Thymus (tissue), 11 donors: ENCODE data around the gene RNF38. TPM values are rescaled to one million over a fixed set of nuclear protein-coding genes. Genes with fewer than 3 reads are reported as not detected.
A peak's percentile ranks its signal among the peaks of the same experiment; 100 is the strongest.
"Not testable (repeated sequence)": the region's sequence is repeated elsewhere in the genome, so short reads cannot be mapped to it uniquely, and the experiment has no call there.

ENCODE experiments used
- DNase-seq, 9 donors: peaks; one replicate each; pipeline ENCODE4 v3.0.0-alpha.2; 2013; ENCODE audit warnings: low spot score in 9 of 9, low read depth in 6 of 9, missing footprints in 1 of 9
- H3K27ac ChIP-seq, 2 donors: one replicate each; pipeline ENCODE4 v1.5.1; 2013; ENCODE audit warnings: control low read depth in 1 of 2, low read depth in 1 of 2, low read length in 1 of 2, mild to moderate bottlenecking in 1 of 2, moderate library complexity in 1 of 2
- H3K27me3 ChIP-seq, 2 donors: one replicate each; pipeline ENCODE4 v1.5.1; 2013; ENCODE audit warnings: low read length in 1 of 2; ENCODE audit not compliant: control insufficient read depth in 2 of 2, insufficient read depth in 1 of 2
- H3K36me3 ChIP-seq, 2 donors: one replicate each; pipeline ENCODE4 v1.5.1; 2013; ENCODE audit warnings: low read length in 1 of 2, mild to moderate bottlenecking in 1 of 2, moderate library complexity in 1 of 2; ENCODE audit not compliant: control insufficient read depth in 2 of 2, insufficient read depth in 2 of 2
- H3K4me1 ChIP-seq, 2 donors: one replicate each; pipeline ENCODE4 v1.5.1; 2013; ENCODE audit warnings: low read length in 2 of 2; ENCODE audit not compliant: control insufficient read depth in 2 of 2, insufficient read depth in 2 of 2
- H3K4me3 ChIP-seq, 2 donors: one replicate each; pipeline ENCODE4 v1.5.1; 2013; ENCODE audit warnings: low read length in 2 of 2, control low read depth in 1 of 2, mild to moderate bottlenecking in 1 of 2
- H3K9me3 ChIP-seq, 2 donors: one replicate each; pipeline ENCODE4 v1.5.1; 2013; ENCODE audit warnings: low read length in 1 of 2, mild to moderate bottlenecking in 1 of 2; ENCODE audit not compliant: control insufficient read depth in 2 of 2, insufficient read depth in 1 of 2
- WGBS: extraction: QIAGEN DNeasy Blood & Tissue Kit; methylation state at CpG from one replicate; pipeline ENCODE4 v1.1.7; 2013; 5-methylcytosine and 5-hydroxymethylcytosine counted together
- polyA plus RNA-seq: library from polyadenylated mRNA; stranded (reverse); fragments of 200-250 nt; gene quantifications from one replicate; pipeline ENCODE4 v1.2.3, GENCODE V29; 2013
- total RNA-seq: library from RNA; stranded (reverse); fragments of 120-200 nt; gene quantifications from one replicate; pipeline ENCODE4 v1.2.4, GENCODE V29; 2013
- donor health status: healthy.

RNF38 gene
- total and polyA plus RNA-seq, 2 donors = 9.5 to 19.0 TPM

- DNase-seq = no peak
- Histone ChIP-seq H3K27me3 (no peaks in the 10 kb centered on the region), H3K4me3 (no peak overlapping the region), H3K27ac (no peak overlapping the region), H3K9me3 (peaks cover 0 to 1% of the 10 kb centered on the region in 2 donors), H3K36me3 (peaks cover 7% of the 10 kb centered on the region in 2 donors), H3K4me1 (no peaks in the 10 kb centered on the region)
- WGBS = 96% methylated on average over 9 of the region's 9 CpGs
Observed at GRCh38 chr9:36416890-36417289, 16.8 kb upstream of the RNF38 start.

DNA sequence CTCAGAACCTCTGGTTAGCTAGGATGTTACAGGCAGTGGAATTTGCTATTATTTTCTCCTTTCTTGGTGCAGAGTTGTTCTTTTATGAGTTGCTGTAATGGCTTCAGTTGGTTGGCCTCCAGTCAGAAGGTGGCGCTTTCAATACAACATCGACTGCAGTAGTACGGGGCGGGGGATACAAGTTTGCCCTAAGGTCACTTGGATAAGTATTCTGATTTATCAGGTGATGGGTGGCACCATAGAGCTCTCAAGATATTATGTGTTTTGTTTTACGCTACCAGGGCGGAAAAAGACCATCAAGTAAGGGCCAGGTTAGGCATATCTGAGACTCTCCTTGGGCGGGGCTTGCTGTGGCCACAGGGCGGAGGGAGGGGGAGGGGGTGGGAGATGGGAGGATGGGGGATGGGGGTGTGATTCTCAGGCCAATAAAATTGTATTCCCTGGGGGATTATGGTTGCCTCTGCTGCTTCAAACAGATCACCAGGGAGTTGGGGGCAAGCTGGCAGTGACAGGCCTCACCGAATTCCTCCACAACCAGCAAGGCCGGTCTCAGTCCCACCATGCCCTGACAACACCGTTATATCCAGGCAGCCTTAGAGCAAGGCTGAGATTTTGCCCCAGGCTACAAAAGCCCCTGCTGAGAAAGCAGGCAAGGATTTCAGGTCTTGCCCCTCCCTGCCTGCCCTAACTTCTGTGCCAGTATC lies 15.9 kb upstream of the RNF38 start:
- WGBS = 98% methylated on average over 11 of the region's 11 CpGs
- Histone ChIP-seq H3K4me1 (no peaks in the 10 kb centered on the region), H3K27me3 (no peaks in the 10 kb centered on the region), H3K4me3 (no peak overlapping the region), H3K9me3 (peaks cover 0 to 1% of the 10 kb centered on the region in 2 donors), H3K27ac (no peak overlapping the region), H3K36me3 (peaks cover 5 to 6% of the 10 kb centered on the region in 2 donors)
- no peak for DNase-seq

DNA sequence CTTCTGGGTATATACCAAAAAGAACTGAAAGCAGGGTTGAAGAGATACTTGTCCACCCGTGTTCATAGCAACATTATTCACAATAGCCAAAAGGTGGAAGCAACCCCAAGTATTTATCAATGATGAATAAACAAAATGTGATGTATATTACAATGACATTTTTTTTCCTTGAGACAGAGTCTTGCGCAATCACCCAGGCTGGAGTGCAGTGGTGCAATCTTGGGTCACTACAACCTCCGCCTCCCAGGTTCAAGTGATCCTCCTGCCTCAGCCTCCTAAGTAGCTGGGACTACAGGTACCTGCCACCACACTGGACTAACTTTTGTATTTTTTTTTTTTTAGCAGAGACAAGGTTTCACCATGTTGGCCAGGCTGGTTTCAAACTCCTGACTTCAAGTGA lies 11.3 kb upstream of the RNF38 start:
- H3K36me3 ChIP-seq, H3K4me1 ChIP-seq, H3K4me3 ChIP-seq, H3K9me3 ChIP-seq, H3K27me3 ChIP-seq, DNase-seq, H3K27ac ChIP-seq: not testable (repeated sequence)
- 96% methylated on average over 3 of the region's 3 CpGs for WGBS

- H3K9me3 ChIP-seq, H3K4me3 ChIP-seq, H3K27ac ChIP-seq, H3K36me3 ChIP-seq, H3K27me3 ChIP-seq, DNase-seq, H3K4me1 ChIP-seq: not testable (repeated sequence)
- WGBS = 99% methylated on average over 4 of the region's 4 CpGs
Observed at GRCh38 chr9:36409076-36409475, 9.0 kb upstream of the RNF38 start.

- peaks cover 0 to 3% of the 10 kb centered on the region in 2 donors for H3K4me1 ChIP-seq
- H3K9me3 ChIP-seq = no peaks in the 10 kb centered on the region
- H3K27ac ChIP-seq = no peak overlapping the region
- peak; percentile 40 to 81 (median 62) for DNase-seq
- no peaks in the 10 kb centered on the region for H3K27me3 ChIP-seq
- 46% methylated on average over 4 of the region's 4 CpGs for WGBS
- peaks cover 0 to 6% of the 10 kb centered on the region in 2 donors for H3K36me3 ChIP-seq
- no peak overlapping the region for H3K4me3 ChIP-seq
Observed at GRCh38 chr9:36407122-36407723, 7.2 kb upstream of the RNF38 start.

DNA sequence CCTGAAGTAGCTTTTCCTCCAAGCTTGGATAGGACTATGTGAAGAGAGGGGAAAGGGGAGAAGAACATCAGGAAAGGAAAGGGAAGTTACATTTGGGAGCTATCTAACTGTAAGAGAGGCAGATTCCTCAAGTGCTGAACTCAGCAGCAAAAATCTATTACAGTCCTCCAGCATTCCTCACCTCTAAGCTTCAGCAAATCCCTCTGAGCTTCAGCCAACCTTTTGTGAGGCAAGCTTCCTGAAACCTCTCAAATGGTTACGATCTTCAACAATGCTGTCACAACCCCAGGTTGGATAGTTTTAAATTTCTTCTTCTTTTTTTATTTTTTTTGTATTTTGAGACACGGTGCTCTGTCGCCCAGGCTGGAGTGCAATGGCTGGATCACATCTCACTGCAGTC lies 2.5 kb upstream of the RNF38 start:
- no peak for DNase-seq
- H3K4me3 ChIP-seq = no peak overlapping the region
- peaks cover 6 to 11% of the 10 kb centered on the region in 2 donors for H3K4me1 ChIP-seq
- no peaks in the 10 kb centered on the region for H3K9me3 ChIP-seq
- H3K36me3 ChIP-seq = no peaks in the 10 kb centered on the region
- no peak overlapping the region for H3K27ac ChIP-seq
- no peaks in the 10 kb centered on the region for H3K27me3 ChIP-seq
- WGBS = 94% methylated on average over 3 of the region's 3 CpGs

DNA sequence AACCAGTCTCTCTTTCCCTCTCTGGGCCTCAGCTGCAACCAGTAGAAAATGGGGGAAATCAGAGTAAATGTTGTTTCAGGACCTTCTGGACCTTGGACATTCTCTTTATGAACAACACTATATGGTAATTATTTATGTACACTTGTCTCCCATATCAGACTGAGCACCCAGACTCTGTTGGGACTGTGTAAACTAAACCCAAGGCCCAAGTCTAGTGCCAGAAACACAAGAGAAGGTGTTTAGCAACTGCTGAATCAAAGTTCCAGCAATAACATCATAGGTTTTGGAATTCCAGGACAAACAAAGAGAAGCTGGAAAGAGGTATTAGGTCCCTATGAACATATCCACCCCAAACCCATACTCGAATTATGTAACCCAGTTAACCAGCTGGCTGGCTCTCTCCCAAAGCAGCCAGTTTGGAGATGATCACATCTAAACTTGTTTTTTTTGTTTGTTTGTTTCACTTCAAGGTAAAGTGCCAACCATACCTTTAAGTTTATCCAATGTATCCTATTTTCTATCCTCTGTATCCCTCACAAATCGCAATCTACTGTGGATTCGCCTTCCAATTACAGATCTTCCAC lies 1.9 kb upstream of the RNF38 start:
- Histone ChIP-seq H3K4me3 (peak overlapping the region in 1 of 2 donors; percentile 85), H3K4me1 (peaks cover 8% of the 10 kb centered on the region in 2 donors), H3K27me3 (no peaks in the 10 kb centered on the region), H3K36me3 (no peaks in the 10 kb centered on the region), H3K27ac (no peak overlapping the region), H3K9me3 (no peaks in the 10 kb centered on the region)
- 95% methylated on average over 3 of the region's 3 CpGs for WGBS
- no peak for DNase-seq

GRCh38 chr9:36401164-36401740 lies 1.2 kb upstream of the RNF38 start:
- H3K36me3 ChIP-seq = peaks cover 0 to 5% of the 10 kb centered on the region in 2 donors
- H3K4me1 ChIP-seq = peaks cover 8% of the 10 kb centered on the region in 2 donors
- peak overlapping the region; percentile 73 to 85 for H3K4me3 ChIP-seq
- H3K27ac ChIP-seq = peak overlapping the region; percentile 75 to 100
- 1% methylated on average over 33 of the region's 33 CpGs for WGBS
- DNase-seq = peak in 7 of 9 donors; percentile 53 to 81 (median 77)
- H3K9me3 ChIP-seq = no peaks in the 10 kb centered on the region
- no peaks in the 10 kb centered on the region for H3K27me3 ChIP-seq
